Endometrial microvascular endothelial cells (primary cell): ENCODE measurements around the gene MMRN2. TPM values are rescaled to one million over a fixed set of nuclear protein-coding genes. Genes with fewer than 3 reads are reported as not detected.
"Not testable (repeated sequence)": the region's sequence is repeated elsewhere in the genome, so short reads cannot be mapped to it uniquely, and the experiment has no call there.

Experiments
- in situ Hi-C: cut with HindIII; loops from 2 replicates; pipeline ENCODE4 v1.10.0; 2017; ENCODE audit warnings: low sequenced_read_pairs, low pct_unique_long_range_greater_than_20kb; ENCODE audit errors: inconsistent ontology term
- total RNA-seq: library from RNA; depleted of rRNA; stranded (reverse); fragments of >200 nt; gene quantifications from one replicate; pipeline ENCODE4 v1.2.3, GENCODE V29; 2015; ENCODE audit errors: inconsistent ontology term

The MMRN2 gene
- total RNA-seq, 1 donor from 2014 or later, result 159 TPM

GRCh38 chr10:86944031-86944419 lies 13.4 kb downstream of the MMRN2 start:
- in situ Hi-C loops, result no loop called here

- in situ Hi-C loops, result no loop called here
These were observed 13.9 kb downstream of the MMRN2 start for GRCh38 chr10:86943316-86944030.

GRCh38 chr10:86942441-86943315 lies 14.7 kb downstream of the MMRN2 start:
- in situ Hi-C loops, result no loop called here

- in situ Hi-C loops, result no loop called here
These were observed 15.4 kb downstream of the MMRN2 start for GRCh38 chr10:86941991-86942421.

- in situ Hi-C loops, result no loop called here
These were observed 16.0 kb downstream of the MMRN2 start for GRCh38 chr10:86941426-86941825.

- in situ Hi-C loops, result no loop called here
These were observed 16.7 kb downstream of the MMRN2 start for GRCh38 chr10:86940677-86941076.

- in situ Hi-C loops, result not testable (repeated sequence)
These were observed 17.3 kb downstream of the MMRN2 start for GRCh38 chr10:86940076-86940475.

GRCh38 chr10:86938260-86938659 lies 19.2 kb downstream of the MMRN2 start:
- in situ Hi-C loops, result no loop called here

GRCh38 chr10:86937502-86938154 lies 19.8 kb downstream of the MMRN2 start:
- in situ Hi-C loops, result no loop called here

- in situ Hi-C loops, result no loop called here
These were observed 20.5 kb downstream of the MMRN2 start for GRCh38 chr10:86936661-86937501.

- in situ Hi-C loops, result not testable (repeated sequence)
These were observed 23.2 kb downstream of the MMRN2 start for GRCh38 chr10:86934162-86934711.

- in situ Hi-C loops, result no loop called here
These were observed 24.7 kb downstream of the MMRN2 start for GRCh38 chr10:86932674-86933073.

- in situ Hi-C loops, result no loop called here
These were observed 25.5 kb downstream of the MMRN2 start for GRCh38 chr10:86931872-86932271.

- in situ Hi-C loops, result no loop called here
These were observed 27.7 kb downstream of the MMRN2 start for GRCh38 chr10:86929468-86930380.

- in situ Hi-C loops, result no loop called here
These were observed 34.9 kb downstream of the MMRN2 start for GRCh38 chr10:86922553-86922961.

GRCh38 chr10:86918022-86918471 lies 39.4 kb downstream of the MMRN2 start:
- in situ Hi-C loops, result no loop called here

- in situ Hi-C loops, result no loop called here
These were observed 42.7 kb downstream of the MMRN2 start for GRCh38 chr10:86914734-86915133.
